ENCODE measurements around the gene FAM135A. TPM values are rescaled to one million over a fixed set of nuclear protein-coding genes. Genes with fewer than 3 reads are reported as not detected.
"Not testable (repeated sequence)": the region's sequence is repeated elsewhere in the genome, so short reads cannot be mapped to it uniquely, and the experiment has no call there.

The FAM135A gene
- total and polyA plus RNA-seq, 10 of the 15 experiments (the other 5 are each of a cell fraction or from before 2014, with no cell fraction given), result 3.9 to 24.5 (median 13.7) TPM

DNA sequence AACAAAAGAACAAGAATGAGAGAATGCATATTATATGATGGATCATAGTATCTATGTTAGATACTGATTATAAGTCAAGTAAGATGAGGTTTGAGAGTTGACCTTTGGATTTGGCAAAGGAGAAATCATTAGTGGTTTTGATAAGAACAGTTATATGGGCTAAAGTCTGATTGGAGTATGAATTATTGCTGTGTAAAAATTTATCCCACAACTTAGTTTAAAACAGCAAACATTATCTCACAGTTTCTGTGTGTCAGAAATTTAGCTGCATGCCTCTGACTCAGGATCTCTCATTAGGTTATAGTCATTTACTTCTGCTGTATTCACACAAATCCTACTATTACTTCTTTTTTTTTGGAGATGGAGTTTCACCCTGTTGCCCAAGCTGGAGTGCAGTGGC is 56.7 kb downstream of the FAM135A start:
- ATAC-seq (no peak), FAIRE-seq (no peak), DNase-seq (ENCODE audit: low read depth, low spot score) (no peak)
- Histone ChIP-seq H3K27me3 (replicated peaks in 1 of 2; ENCODE audit: control insufficient read depth in 2 of 2, insufficient read depth in 2 of 2, low read length in 1 of 2) (no peaks in the 10 kb centered on the region), H2AFZ (ENCODE audit: control insufficient read depth, low read depth, low read length) (no peak overlapping the region), H4K20me1 (ENCODE audit: control insufficient read depth, insufficient read depth) (no peaks in the 10 kb centered on the region), H3K9ac (ENCODE audit: control insufficient read depth, insufficient read depth, low read length) (no peak overlapping the region), H3K4me1 (ENCODE audit: control insufficient read depth, insufficient read depth, low read length) (no peaks in the 10 kb centered on the region), H3K27ac (ENCODE audit: control insufficient read depth, insufficient read depth) (no peak overlapping the region), H3K79me2 (ENCODE audit: control insufficient read depth, insufficient read depth, low read length) (no peaks in the 10 kb centered on the region), H3K36me3 (ENCODE audit: control insufficient read depth in 2 of 2, insufficient read depth in 2 of 2, low read length in 1 of 2) (peaks cover 0 to 4% of the 10 kb centered on the region in 2 experiments; a peak in 3 of 4 replicates), H3K4me2 (ENCODE audit: control insufficient read depth, insufficient read depth) (no peak overlapping the region), H3K4me3 (no peak overlapping the region), H3K9me3 (replicated peaks; ENCODE audit: control insufficient read depth, insufficient read depth, low read length) (no peaks in the 10 kb centered on the region; the same call in 2 of the 3 replicates)
- RAD21 ChIA-PET (ENCODE audit: unreplicated experiment), result no interaction called here
- intact Hi-C loops (cut with micrococcal nuclease; ENCODE audit: unreplicated experiment), result no loop called here
- SMC1A ChIA-PET (ENCODE audit: uncharacterized antibody, unreplicated experiment), result interaction anchor here (1.3 kb wide), 1 partner anchor 97 kb away, joined by 3 read pairs; no protein-coding TSS in a partner anchor
- POLR2A ChIA-PET, result no interaction called here
- CTCF ChIA-PET, result no interaction called here
- no peak for TF ChIP-seq KLF5 (IDR thresholded peaks at IDR 0.05; ENCODE audit: partially characterized antibody)
- no peak for TF ChIP-seq FOXK2 (IDR thresholded peaks at IDR 0.05)
- TF ChIP-seq NFXL1 (IDR thresholded peaks at IDR 0.05; ENCODE audit: borderline replicate concordance), result no peak
- TF ChIP-seq, protein P1, sequence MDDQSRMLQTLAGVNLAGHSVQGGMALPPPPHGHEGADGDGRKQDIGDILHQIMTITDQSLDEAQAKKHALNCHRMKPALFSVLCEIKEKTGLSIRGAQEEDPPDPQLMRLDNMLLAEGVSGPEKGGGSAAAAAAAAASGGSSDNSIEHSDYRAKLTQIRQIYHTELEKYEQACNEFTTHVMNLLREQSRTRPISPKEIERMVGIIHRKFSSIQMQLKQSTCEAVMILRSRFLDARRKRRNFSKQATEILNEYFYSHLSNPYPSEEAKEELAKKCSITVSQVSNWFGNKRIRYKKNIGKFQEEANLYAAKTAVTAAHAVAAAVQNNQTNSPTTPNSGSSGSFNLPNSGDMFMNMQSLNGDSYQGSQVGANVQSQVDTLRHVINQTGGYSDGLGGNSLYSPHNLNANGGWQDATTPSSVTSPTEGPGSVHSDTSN (IDR thresholded peaks at IDR 0.05; ENCODE audit: insufficient replicate concordance, low read depth, low read length), result no peak
- no peak for TF ChIP-seq RAD21 (IDR thresholded peaks at IDR 0.05; ENCODE audit: insufficient read depth, low read depth, low read length)
- TF ChIP-seq MYC (IDR thresholded peaks at IDR 0.05; ENCODE audit: insufficient read depth, insufficient read length, insufficient replicate concordance, low read length, severe bottlenecking), result no peak
- TF ChIP-seq, protein P2, sequence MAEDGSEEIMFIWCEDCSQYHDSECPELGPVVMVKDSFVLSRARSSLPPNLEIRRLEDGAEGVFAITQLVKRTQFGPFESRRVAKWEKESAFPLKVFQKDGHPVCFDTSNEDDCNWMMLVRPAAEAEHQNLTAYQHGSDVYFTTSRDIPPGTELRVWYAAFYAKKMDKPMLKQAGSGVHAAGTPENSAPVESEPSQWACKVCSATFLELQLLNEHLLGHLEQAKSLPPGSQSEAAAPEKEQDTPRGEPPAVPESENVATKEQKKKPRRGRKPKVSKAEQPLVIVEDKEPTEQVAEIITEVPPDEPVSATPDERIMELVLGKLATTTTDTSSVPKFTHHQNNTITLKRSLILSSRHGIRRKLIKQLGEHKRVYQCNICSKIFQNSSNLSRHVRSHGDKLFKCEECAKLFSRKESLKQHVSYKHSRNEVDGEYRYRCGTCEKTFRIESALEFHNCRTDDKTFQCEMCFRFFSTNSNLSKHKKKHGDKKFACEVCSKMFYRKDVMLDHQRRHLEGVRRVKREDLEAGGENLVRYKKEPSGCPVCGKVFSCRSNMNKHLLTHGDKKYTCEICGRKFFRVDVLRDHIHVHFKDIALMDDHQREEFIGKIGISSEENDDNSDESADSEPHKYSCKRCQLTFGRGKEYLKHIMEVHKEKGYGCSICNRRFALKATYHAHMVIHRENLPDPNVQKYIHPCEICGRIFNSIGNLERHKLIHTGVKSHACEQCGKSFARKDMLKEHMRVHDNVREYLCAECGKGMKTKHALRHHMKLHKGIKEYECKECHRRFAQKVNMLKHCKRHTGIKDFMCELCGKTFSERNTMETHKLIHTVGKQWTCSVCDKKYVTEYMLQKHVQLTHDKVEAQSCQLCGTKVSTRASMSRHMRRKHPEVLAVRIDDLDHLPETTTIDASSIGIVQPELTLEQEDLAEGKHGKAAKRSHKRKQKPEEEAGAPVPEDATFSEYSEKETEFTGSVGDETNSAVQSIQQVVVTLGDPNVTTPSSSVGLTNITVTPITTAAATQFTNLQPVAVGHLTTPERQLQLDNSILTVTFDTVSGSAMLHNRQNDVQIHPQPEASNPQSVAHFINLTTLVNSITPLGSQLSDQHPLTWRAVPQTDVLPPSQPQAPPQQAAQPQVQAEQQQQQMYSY (CRISPR knock-in tag; IDR thresholded peaks at IDR 0.05), result no peak
- no peak for TF ChIP-seq NFYB (IDR thresholded peaks at IDR 0.05; ENCODE audit: insufficient read depth, low read depth, low read length)
- TF ChIP-seq POLR2AphosphoS2 (IDR thresholded peaks at IDR 0.05; ENCODE audit: low read depth, low read length), result no peak
- TF ChIP-seq RBBP5 (conservative IDR thresholded peaks at IDR 0.05), result no peak
- no peak for TF ChIP-seq ZSCAN29 (IDR thresholded peaks at IDR 0.05)
- TF ChIP-seq ZNF217 (IDR thresholded peaks at IDR 0.05), result no peak
- TF ChIP-seq, protein P3, sequence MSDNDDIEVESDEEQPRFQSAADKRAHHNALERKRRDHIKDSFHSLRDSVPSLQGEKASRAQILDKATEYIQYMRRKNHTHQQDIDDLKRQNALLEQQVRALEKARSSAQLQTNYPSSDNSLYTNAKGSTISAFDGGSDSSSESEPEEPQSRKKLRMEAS (IDR thresholded peaks at IDR 0.05; ENCODE audit: low read depth, low read length), result no peak
- TF ChIP-seq NFIC (IDR thresholded peaks at IDR 0.05; ENCODE audit: low read depth, low read length), result no peak
- in situ Hi-C loops (cut with MboI), result no loop called here
- BruUV-seq (replicated peaks), result no TSS peak

DNA sequence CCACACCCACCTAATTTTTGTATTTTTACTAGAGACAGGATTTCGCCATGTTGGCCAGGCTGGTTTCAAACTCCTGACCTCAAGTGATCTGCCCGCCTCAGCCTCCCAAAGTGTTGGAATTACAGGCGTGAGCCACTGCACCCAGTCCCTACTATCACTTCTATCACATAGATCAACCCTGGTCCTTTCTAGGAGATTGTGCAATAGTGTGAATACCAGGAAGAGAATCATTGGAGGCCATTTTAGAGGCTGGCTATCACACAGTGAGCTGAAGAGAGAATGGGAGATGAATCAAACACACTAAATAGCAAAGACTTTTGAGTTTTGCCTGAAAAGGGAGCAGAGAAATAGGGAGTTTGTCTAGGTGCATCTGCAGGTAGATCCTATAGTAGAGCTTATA is 57.2 kb downstream of the FAM135A start:
- H3K9ac ChIP-seq (ENCODE audit: control insufficient read depth, insufficient read depth, low read length); DNase-seq (ENCODE audit: low read depth, low spot score); H3K79me2 ChIP-seq (ENCODE audit: control insufficient read depth, insufficient read depth, low read length); intact Hi-C loops (cut with micrococcal nuclease; ENCODE audit: unreplicated experiment); ATAC-seq; H3K27me3 ChIP-seq (replicated peaks in 1 of 2; ENCODE audit: control insufficient read depth in 2 of 2, insufficient read depth in 2 of 2, low read length in 1 of 2); H3K9me3 ChIP-seq (replicated peaks; ENCODE audit: control insufficient read depth, insufficient read depth, low read length); POLR2A ChIA-PET; H3K4me1 ChIP-seq (ENCODE audit: control insufficient read depth, insufficient read depth, low read length); H3K27ac ChIP-seq (ENCODE audit: control insufficient read depth, insufficient read depth); in situ Hi-C loops (cut with MboI); H4K20me1 ChIP-seq (ENCODE audit: control insufficient read depth, insufficient read depth); FAIRE-seq; BruUV-seq (replicated peaks); RAD21 ChIA-PET (ENCODE audit: unreplicated experiment); SMC1A ChIA-PET (ENCODE audit: uncharacterized antibody, unreplicated experiment); H3K36me3 ChIP-seq (ENCODE audit: control insufficient read depth in 2 of 2, insufficient read depth in 2 of 2, low read length in 1 of 2); H2AFZ ChIP-seq (ENCODE audit: control insufficient read depth, low read depth, low read length); H3K4me3 ChIP-seq; H3K4me2 ChIP-seq (ENCODE audit: control insufficient read depth, insufficient read depth): not testable (repeated sequence)
- WGBS (ENCODE audit: insufficient coverage, insufficient replicate concordance, low lambda C conversion rate, missing lambda C conversion rate), result 82% methylated on average over 3 of the region's 3 CpGs
- CTCF ChIA-PET, result interaction anchor here (1.3 kb wide), 1 partner anchor 99 kb away, joined by 4 read pairs; no protein-coding TSS in a partner anchor

Data from GM12878 (cell line).